K562 (cell line): ENCODE data around the gene ALK. TPM values are rescaled to one million over a fixed set of nuclear protein-coding genes. Genes with fewer than 3 reads are reported as not detected.

Source experiments
- ATAC-seq: fragments of 200-7000 bp; cut with Tn5 transposase; 3 replicates; pipeline ENCODE4 v1.9.1; 2020; ENCODE audit warnings: moderate library complexity
- BruUV-seq: library from RNA; stranded (reverse); fragments of 400-500 nt; replicated peaks from 2 replicates; lab custom pipeline; 2021; lab: Mats Ljungman, UMichigan
- CTCF ChIA-PET: fragments of 300-600 bp; formaldehyde crosslinking; extraction: SDS; loops from one replicate; lab custom pipeline; 2021; ENCODE audit warnings: low intra/inter-chr PET ratio; lab: Yijun Ruan, JAX
- POLR2A ChIA-PET: fragments of 300-600, 350-650 bp; sonication (Branson Sonifier 250); formaldehyde crosslinking; extraction: SDS; loops from one replicate; lab custom pipeline; 2021; ENCODE audit warnings: antibody characterized with exemption, inconsistent platforms; lab: Yijun Ruan, JAX
- DNase-seq, 4 experiments: peaks; one replicate each; pipeline versions ENCODE4 v3.0.0 to v3.0.0-alpha.2; 2011 to 2018; ENCODE audit warnings: low spot score in 3 of 4, mixed read lengths in 3 of 4; ENCODE audit errors: extremely low read depth in 1 of 4
- FAIRE-seq: peaks from 2 replicates; lab custom pipeline; 2011; peaks lifted over from hg19 to GRCh38; lab: Jason Lieb, UNC
- H2AFZ ChIP-seq: 2 replicates; pipeline ENCODE4 v1.6.0; 2011; ENCODE audit warnings: low read depth, low read length, control low read depth, inconsistent platforms
- H3K27ac ChIP-seq: fragments of 200-600 bp; 3 replicates; pipeline ENCODE4 v1.8.0; 2011; ENCODE audit warnings: low read depth, mild to moderate bottlenecking, control low read depth, inconsistent platforms, low read length, moderate library complexity, mixed read lengths; ENCODE audit errors: extremely low read depth
- H3K27me3 ChIP-seq, 2 experiments: fragments of 300-600 bp in 1 of 2; 2 replicates in 1 of 2; 3 replicates in 1 of 2; pipeline versions ENCODE4 v1.6.0 to v1.8.0; 2011; ENCODE audit warnings: inconsistent platforms in 2 of 2, low read length in 2 of 2, mild to moderate bottlenecking in 1 of 2, mixed read lengths in 1 of 2, moderate library complexity in 1 of 2; ENCODE audit not compliant: control insufficient read depth in 2 of 2, insufficient read depth in 2 of 2
- H3K36me3 ChIP-seq: fragments of 300-600 bp; 3 replicates; pipeline ENCODE4 v1.8.0; 2011; ENCODE audit warnings: mild to moderate bottlenecking, low read length, inconsistent platforms; ENCODE audit not compliant: control insufficient read depth, insufficient read depth
- H3K4me1 ChIP-seq, 2 experiments: fragments of 200-600 bp in 1 of 2; replicated peaks in 1 of 2; 2 replicates in 1 of 2; 3 replicates in 1 of 2; pipeline versions ENCODE4 v1.5.1 to v1.8.0; 2011; ENCODE audit warnings: inconsistent platforms in 2 of 2, low read length in 2 of 2, mild to moderate bottlenecking in 1 of 2, mixed read lengths in 1 of 2, moderate library complexity in 1 of 2; ENCODE audit not compliant: control insufficient read depth in 2 of 2, insufficient read depth in 2 of 2
- H3K4me2 ChIP-seq: 2 replicates; pipeline ENCODE4 v1.6.1; 2011; ENCODE audit warnings: low read length, control low read depth, inconsistent platforms, mixed read lengths; ENCODE audit not compliant: insufficient read depth
- H3K4me3 ChIP-seq: fragments of 200-600 bp; sonication (generic), shearing (Covaris generic); 2 replicates; pipeline ENCODE4 v1.5.1; 2016; ENCODE audit warnings: control low read depth, inconsistent platforms
- H3K79me2 ChIP-seq: fragments of 200-600 bp; 3 replicates; pipeline ENCODE4 v1.8.0; 2011; ENCODE audit warnings: low read length, inconsistent platforms; ENCODE audit not compliant: control insufficient read depth, insufficient read depth
- H3K9ac ChIP-seq, 2 experiments: 2 replicates each; pipeline versions ENCODE4 v1.6.0 to v1.6.1; 2011; ENCODE audit warnings: low read depth in 2 of 2, low read length in 2 of 2, control low read depth in 1 of 2, inconsistent platforms in 1 of 2, mild to moderate bottlenecking in 1 of 2, mixed read lengths in 1 of 2; ENCODE audit not compliant: insufficient read depth in 1 of 2
- H3K9me1 ChIP-seq: one replicate; pipeline ENCODE4 v1.6.0; 2011; ENCODE audit warnings: inconsistent platforms, mild to moderate bottlenecking, low read length, moderate library complexity; ENCODE audit not compliant: control insufficient read depth, insufficient read depth
- H3K9me3 ChIP-seq: replicated peaks from 2 replicates; pipeline ENCODE4 v1.5.1; 2011; ENCODE audit warnings: low read depth, low read length, inconsistent platforms; ENCODE audit not compliant: control insufficient read depth, insufficient read depth
- H4K20me1 ChIP-seq: replicated peaks from 2 replicates; pipeline ENCODE4 v1.6.1; 2011; ENCODE audit warnings: low read length, inconsistent platforms, mixed read lengths; ENCODE audit not compliant: control insufficient read depth, insufficient read depth
- BCL6 ChIP-seq: fragments of 250-450 bp; sonication (Bioruptor Pico); IDR thresholded peaks from 2 replicates; pipeline ENCODE4 v1.4.0; 2020
- FOSL1 ChIP-seq: fragments of 200-800 bp; sonication (Bioruptor generic); conservative IDR thresholded peaks from 2 replicates; pipeline ENCODE4 v1.6.1; 2016; ENCODE audit warnings: missing genetic modification characterization, missing compliant biosample characterization
- KLF16 ChIP-seq: IDR thresholded peaks from 2 replicates; pipeline ENCODE4 v1.6.1; 2016; ENCODE audit warnings: antibody characterized with exemption
- NEUROD1 ChIP-seq: fragments of 150-350 bp; IDR thresholded peaks from 2 replicates; pipeline ENCODE4 v1.6.1; 2014; ENCODE audit warnings: borderline replicate concordance, low read length, low read depth; ENCODE audit not compliant: partially characterized antibody
- POLR2G ChIP-seq: fragments of 200-400 bp; formaldehyde crosslinking; IDR thresholded peaks from 2 replicates; pipeline ENCODE4 v1.6.1; 2017; ENCODE audit warnings: low read depth, mild to moderate bottlenecking, antibody characterized with exemption, low read length, moderate library complexity
- ZNF395 ChIP-seq: fragments of 200-800 bp; sonication (Bioruptor generic); IDR thresholded peaks from 2 replicates; pipeline ENCODE4 v1.6.1; 2017; ENCODE audit warnings: missing genetic modification characterization, missing compliant biosample characterization
- ZNF431 ChIP-seq: sonication (generic); formaldehyde crosslinking; IDR thresholded peaks from 2 replicates; pipeline ENCODE4 v1.8.0; 2022; ENCODE audit warnings: mild to moderate bottlenecking, missing genetic modification reagents
- ZNF75A ChIP-seq: fragments of 450-650 bp; formaldehyde crosslinking; IDR thresholded peaks from 2 replicates; pipeline ENCODE4 v1.4.0; 2020; ENCODE audit warnings: mild to moderate bottlenecking
- WGBS: fragments of 100-300 bp; shearing (Covaris generic); methylation state at CpG from one replicate; pipeline ENCODE4 v1.1.6; 2016; ENCODE audit warnings: low coverage, mixed read lengths; ENCODE audit not compliant: insufficient coverage; ENCODE audit errors: missing lambda C conversion rate; 5-methylcytosine and 5-hydroxymethylcytosine counted together
- in situ Hi-C: fragments of 300-500 bp; cut with MboI; formaldehyde crosslinking; loops from 4 replicates; pipeline ENCODE4 v1.15.0; 2018; ENCODE audit warnings: inconsistent platforms, mixed read lengths
- intact Hi-C: fragments of 100-400 bp; cut with micrococcal nuclease; formaldehyde crosslinking; loops from 2 replicates; pipeline ENCODE4 v1.14.2; 2022
- polyA plus RNA-seq, 8 experiments: library from polyadenylated mRNA; depleted of rRNA in 4 of 8; stranded (reverse) in 5 of 8; unstranded in 3 of 8; fragments of >200 nt; fragmentation: Nextera tagmentation in 2 of 8; fragmentation: Illumina TruSeq in 1 of 8; extraction: Ambion mirVana in 2 of 8; extraction: Trizol in 1 of 8; gene quantifications; 2 replicates each; pipeline versions ENCODE4 v1.2.1 to v1.2.3, GENCODE V29; 2011 to 2014; ENCODE audit warnings: inconsistent platforms in 1 of 8, missing spikeins in 1 of 8
- total RNA-seq, 7 experiments: library from RNA; depleted of rRNA in 6 of 7; stranded (reverse); fragments of >200 nt in 6 of 7; fragmentation: Illumina TruSeq in 2 of 7; extraction: Trizol in 2 of 7; gene quantifications; 2 replicates each; pipeline versions ENCODE4 v1.2.1 to v1.2.3, GENCODE V29; 2011 to 2021; ENCODE audit warnings: low replicate concordance in 1 of 7
- TF ChIP-seq, protein P1 (sequence below): sonication (generic); formaldehyde crosslinking; IDR thresholded peaks from 2 replicates; pipeline ENCODE4 v1.4.0; 2020; ENCODE audit warnings: mild to moderate bottlenecking, missing genetic modification reagents

ALK gene
- total and polyA plus RNA-seq, 9 of the 15 experiments (the other 6 are each of a cell fraction or from before 2014, with no cell fraction given), result not detected

GRCh38 chr2:29747786-29748470, 173.5 kb downstream of the ALK start:
- Histone ChIP-seq H3K4me1 (no peaks in the 10 kb centered on the region), H3K79me2 (no peaks in the 10 kb centered on the region), H3K9ac (no peak overlapping the region), H3K9me1 (no peaks in the 10 kb centered on the region), H2AFZ (no peak overlapping the region), H3K27me3 (peaks cover 3 to 6% of the 10 kb centered on the region in 2 experiments; a peak in 4 of 5 replicates), H3K36me3 (no peaks in the 10 kb centered on the region), H3K4me3 (no peak overlapping the region), H3K4me2 (no peak overlapping the region), H3K27ac (no peak overlapping the region), H4K20me1 (no peaks in the 10 kb centered on the region; the same call in 1 of the 2 replicates), H3K9me3 (no peaks in the 10 kb centered on the region)
- no peak for FAIRE-seq
- TF ChIP-seq FOSL1 (tag) (peak; percentile 35; the same call in 1 of the 2 replicates), ZNF431 (CRISPR knock-in tag) (no peak)
- intact Hi-C loops, result no loop called here
- ATAC-seq, result no peak
- CTCF ChIA-PET, result no interaction called here
- in situ Hi-C loops, result no loop called here
- no TSS peak for BruUV-seq
- POLR2A ChIA-PET, result no interaction called here
- 0% methylated on average over 3 of the region's 3 CpGs for WGBS
- DNase-seq, result peak in 1 of 4 experiments; percentile 3

GRCh38 chr2:29744976-29745375, 176.4 kb downstream of the ALK start:
- no peak overlapping the region for H3K27ac ChIP-seq
- no peaks in the 10 kb centered on the region for H3K79me2 ChIP-seq
- H3K4me3 ChIP-seq, result no peak overlapping the region
- H3K4me1 ChIP-seq, result no peaks in the 10 kb centered on the region
- H2AFZ ChIP-seq, result no peak overlapping the region
- no peak for FAIRE-seq
- in situ Hi-C loops, result no loop called here
- H3K9me1 ChIP-seq, result no peaks in the 10 kb centered on the region
- no peaks in the 10 kb centered on the region for H3K36me3 ChIP-seq
- ChIA-PET CTCF (no interaction called here), POLR2A (no interaction called here)
- 0% methylated on average over 3 of the region's 3 CpGs for WGBS
- H4K20me1 ChIP-seq, result no peaks in the 10 kb centered on the region; the same call in 1 of the 2 replicates
- H3K9ac ChIP-seq, result no peak overlapping the region
- no peak overlapping the region for H3K4me2 ChIP-seq
- no TSS peak for BruUV-seq
- no peaks in the 10 kb centered on the region for H3K27me3 ChIP-seq
- no peak for ATAC-seq
- no peaks in the 10 kb centered on the region for H3K9me3 ChIP-seq
- intact Hi-C loops, result no loop called here
- DNase-seq, result no peak
- TF ChIP-seq ZNF75A (CRISPR knock-in tag) (no peak), BCL6 (CRISPR knock-in tag) (no peak), KLF16 (no peak), NEUROD1 (no peak), ZNF395 (CRISPR knock-in tag) (no peak), POLR2G (no peak)
- TF ChIP-seq, protein P1, sequence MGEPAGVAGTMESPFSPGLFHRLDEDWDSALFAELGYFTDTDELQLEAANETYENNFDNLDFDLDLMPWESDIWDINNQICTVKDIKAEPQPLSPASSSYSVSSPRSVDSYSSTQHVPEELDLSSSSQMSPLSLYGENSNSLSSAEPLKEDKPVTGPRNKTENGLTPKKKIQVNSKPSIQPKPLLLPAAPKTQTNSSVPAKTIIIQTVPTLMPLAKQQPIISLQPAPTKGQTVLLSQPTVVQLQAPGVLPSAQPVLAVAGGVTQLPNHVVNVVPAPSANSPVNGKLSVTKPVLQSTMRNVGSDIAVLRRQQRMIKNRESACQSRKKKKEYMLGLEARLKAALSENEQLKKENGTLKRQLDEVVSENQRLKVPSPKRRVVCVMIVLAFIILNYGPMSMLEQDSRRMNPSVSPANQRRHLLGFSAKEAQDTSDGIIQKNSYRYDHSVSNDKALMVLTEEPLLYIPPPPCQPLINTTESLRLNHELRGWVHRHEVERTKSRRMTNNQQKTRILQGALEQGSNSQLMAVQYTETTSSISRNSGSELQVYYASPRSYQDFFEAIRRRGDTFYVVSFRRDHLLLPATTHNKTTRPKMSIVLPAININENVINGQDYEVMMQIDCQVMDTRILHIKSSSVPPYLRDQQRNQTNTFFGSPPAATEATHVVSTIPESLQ, result no peak
